Astrocyte of the spinal cord (primary cell): ENCODE results near the gene LRP1B.

Experiments
- DNase-seq: peaks from one replicate; pipeline ENCODE4 v3.0.0; 2011; ENCODE audit warnings: low read depth, low spot score
- H3K4me3 ChIP-seq: 2 replicates; pipeline ENCODE4 v1.5.1; 2011; ENCODE audit warnings: low read depth, mild to moderate bottlenecking, low read length, moderate library complexity
- CTCF ChIP-seq: IDR thresholded peaks from 2 replicates; pipeline ENCODE4 v1.5.1; 2012; ENCODE audit warnings: low read depth, mild to moderate bottlenecking, low read length, inconsistent platforms
- in situ Hi-C: cut with HindIII; loops from 2 replicates; pipeline ENCODE4 v1.10.0; 2017; ENCODE audit warnings: low sequenced_read_pairs

Gene LRP1B

GRCh38 chr2:141029428-141030078, 1101.3 kb downstream of the LRP1B start:
- no peak for DNase-seq
- in situ Hi-C loops = no loop called here
- no peak overlapping the region for H3K4me3 ChIP-seq
- no peak for TF ChIP-seq CTCF

GRCh38 chr2:141027221-141027620, 1103.6 kb downstream of the LRP1B start:
- in situ Hi-C loops = no loop called here
- DNase-seq = no peak
- no peak for TF ChIP-seq CTCF

GRCh38 chr2:141021611-141022010, 1109.2 kb downstream of the LRP1B start:
- in situ Hi-C loops = no loop called here
- DNase-seq = no peak
- no peak for TF ChIP-seq CTCF
- no peak overlapping the region for H3K4me3 ChIP-seq

More at GRCh38 chr2:141027221-141027620, 1103.6 kb downstream of the LRP1B start:
- no peak overlapping the region for H3K4me3 ChIP-seq

- peak; percentile 86 for DNase-seq
- in situ Hi-C loops = no loop called here
- no peak for TF ChIP-seq CTCF
- no peak overlapping the region for H3K4me3 ChIP-seq
Observed at GRCh38 chr2:141021109-141021508, 1109.7 kb downstream of the LRP1B start.

GRCh38 chr2:141020346-141020745, 1110.5 kb downstream of the LRP1B start:
- TF ChIP-seq CTCF = no peak
- in situ Hi-C loops = no loop called here

GRCh38 chr2:141015341-141016047, 1115.3 kb downstream of the LRP1B start:
- no peak overlapping the region for H3K4me3 ChIP-seq
- in situ Hi-C loops = no loop called here
- TF ChIP-seq CTCF = peak; percentile 3
- peak; percentile 76 for DNase-seq

More at GRCh38 chr2:141020346-141020745, 1110.5 kb downstream of the LRP1B start:
- no peak overlapping the region for H3K4me3 ChIP-seq
- no peak for DNase-seq
